HG03095 (cell line): ENCODE data around the gene AGO1.
A peak's percentile ranks its signal among the peaks of the same experiment; 100 is the strongest.

ENCODE experiments used
- ATAC-seq: cut with Tn5 transposase; IDR thresholded peaks from one replicate; pipeline ENCODE4 v1.9.1; 2021; ENCODE audit warnings: moderate library complexity; ENCODE audit not compliant: unreplicated experiment

AGO1 gene

GRCh38 chr1:35882945-35883634 is at the start of gene AGO1:
TSS of gene AGO1 (plus strand) at chr1:35883209. CDS start at chr1:35883422, 213 bp downstream.
- peak; percentile 76 for ATAC-seq

- ATAC-seq, result no peak
Measured at GRCh38 chr1:35833395-35833794, 49.6 kb upstream of the AGO1 start.

GRCh38 chr1:35834218-35834617 is 48.8 kb upstream of the AGO1 start:
- ATAC-seq, result no peak

GRCh38 chr1:35835398-35835797 is 47.6 kb upstream of the AGO1 start:
- ATAC-seq, result no peak

GRCh38 chr1:35836734-35837133 is 46.3 kb upstream of the AGO1 start:
- ATAC-seq, result no peak

GRCh38 chr1:35838693-35839245 is 44.2 kb upstream of the AGO1 start:
- ATAC-seq, result no peak

- no peak for ATAC-seq
Measured at GRCh38 chr1:35844826-35845225, 38.2 kb upstream of the AGO1 start.

- no peak for ATAC-seq
Measured at GRCh38 chr1:35845766-35846165, 37.2 kb upstream of the AGO1 start.

- no peak for ATAC-seq
Measured at GRCh38 chr1:35847935-35848565, 35.0 kb upstream of the AGO1 start.

GRCh38 chr1:35850051-35850450 is 33.0 kb upstream of the AGO1 start:
- ATAC-seq, result no peak

- ATAC-seq, result no peak
Measured at GRCh38 chr1:35850716-35851115, 32.3 kb upstream of the AGO1 start.

- ATAC-seq, result no peak
Measured at GRCh38 chr1:35851132-35851869, 31.7 kb upstream of the AGO1 start.

- ATAC-seq, result no peak
Measured at GRCh38 chr1:35852241-35852640, 30.8 kb upstream of the AGO1 start.

GRCh38 chr1:35854989-35855700 is 27.9 kb upstream of the AGO1 start:
- ATAC-seq, result no peak

GRCh38 chr1:35856964-35857363 is 26.0 kb upstream of the AGO1 start:
- no peak for ATAC-seq

GRCh38 chr1:35857830-35858229 is 25.2 kb upstream of the AGO1 start:
- ATAC-seq, result no peak

GRCh38 chr1:35860696-35861095 is 22.3 kb upstream of the AGO1 start:
- no peak for ATAC-seq

GRCh38 chr1:35863136-35863535 is 19.9 kb upstream of the AGO1 start:
- ATAC-seq, result no peak

GRCh38 chr1:35863881-35864625 is 19.0 kb upstream of the AGO1 start:
- ATAC-seq, result no peak

GRCh38 chr1:35864813-35865212 is 18.2 kb upstream of the AGO1 start:
- ATAC-seq, result no peak
